HepG2 (cell line): Measurements from ENCODE around the gene TTC1. TPM values are rescaled to one million over a fixed set of nuclear protein-coding genes. Genes with fewer than 3 reads are reported as not detected.

Experiments
- ATAC-seq: fragments of 200-7000 bp; cut with Tn5 transposase; 3 replicates; pipeline ENCODE4 v1.9.1; 2020; ENCODE audit warnings: mild to moderate bottlenecking, moderate library complexity
- BruUV-seq: library from RNA; stranded (reverse); fragments of 400-500 nt; replicated peaks from 2 replicates; lab custom pipeline; 2021; lab: Mats Ljungman, UMichigan
- CTCF ChIA-PET: fragments of 300-600 bp; formaldehyde crosslinking; extraction: SDS; loops from one replicate; lab custom pipeline; 2021; ENCODE audit warnings: low total read pairs, inconsistent platforms, low intra/inter-chr PET ratio; lab: Yijun Ruan, JAX
- POLR2A ChIA-PET: fragments of 350-600 bp; sonication (Branson Sonifier 250); formaldehyde crosslinking; loops from one replicate; lab custom pipeline; 2020; ENCODE audit warnings: antibody characterized with exemption, inconsistent platforms; lab: Yijun Ruan, JAX
- DNase-seq: peaks from one replicate; pipeline ENCODE4 v3.0.0-alpha.2; 2015; ENCODE audit warnings: low spot score
- FAIRE-seq: peaks from 3 replicates; lab custom pipeline; 2011; peaks lifted over from hg19 to GRCh38; lab: Jason Lieb, UNC
- H2AFZ ChIP-seq: one replicate; pipeline ENCODE4 v1.6.1; 2011; ENCODE audit warnings: low read length, inconsistent platforms
- H3K27ac ChIP-seq: fragments of 300-600 bp; 3 replicates; pipeline ENCODE4 v1.8.0; 2011; ENCODE audit warnings: mixed run types, mild to moderate bottlenecking, mixed read lengths, low read length, inconsistent platforms; ENCODE audit not compliant: insufficient read depth; ENCODE audit errors: extremely low read length
- H3K27me3 ChIP-seq, 2 experiments: fragments of 200-600 bp in 1 of 2; 2 replicates in 1 of 2; 3 replicates in 1 of 2; pipeline versions ENCODE4 v1.6.0 to v1.8.0; 2011; ENCODE audit warnings: low read length in 2 of 2, mild to moderate bottlenecking in 2 of 2, moderate library complexity in 2 of 2, inconsistent platforms in 1 of 2; ENCODE audit not compliant: insufficient read depth in 2 of 2, control insufficient read depth in 1 of 2
- H3K36me3 ChIP-seq, 2 experiments: fragments of 200-600 bp in 1 of 2; replicated peaks in 1 of 2; 2 replicates in 1 of 2; 3 replicates in 1 of 2; pipeline versions ENCODE4 v1.5.1 to v1.8.0; 2011; ENCODE audit warnings: low read length in 2 of 2, inconsistent platforms in 1 of 2; ENCODE audit not compliant: insufficient read depth in 2 of 2, control insufficient read depth in 1 of 2
- H3K4me1 ChIP-seq: 2 replicates; pipeline ENCODE4 v1.5.1; 2012; ENCODE audit warnings: low read length, inconsistent platforms; ENCODE audit not compliant: insufficient read depth
- H3K4me2 ChIP-seq: 2 replicates; pipeline ENCODE4 v1.6.0; 2011; ENCODE audit warnings: low read depth, low read length, inconsistent platforms
- H3K4me3 ChIP-seq, 3 experiments: fragments of 200-600 bp in 1 of 3; sonication (generic), shearing (Covaris generic) in 1 of 3; replicated peaks in 1 of 3; 2 replicates each; pipeline ENCODE4 v1.5.1; 2011 to 2016; ENCODE audit warnings: low read length in 3 of 3, inconsistent platforms in 2 of 3, low read depth in 2 of 3, mild to moderate bottlenecking in 2 of 3, control low read depth in 1 of 3, mixed read lengths in 1 of 3; ENCODE audit not compliant: insufficient read depth in 1 of 3
- H3K79me2 ChIP-seq: one replicate; pipeline ENCODE4 v1.6.1; 2011; ENCODE audit warnings: low read length, inconsistent platforms; ENCODE audit not compliant: insufficient read depth
- H3K9ac ChIP-seq: 2 replicates; pipeline ENCODE4 v1.6.0; 2011; ENCODE audit warnings: mild to moderate bottlenecking, low read depth, low read length, inconsistent platforms; ENCODE audit not compliant: insufficient read depth
- H3K9me3 ChIP-seq: 2 replicates; pipeline ENCODE4 v1.5.1; 2012; ENCODE audit warnings: mild to moderate bottlenecking, low read length
- H4K20me1 ChIP-seq: 2 replicates; pipeline ENCODE4 v1.6.0; 2011; ENCODE audit warnings: inconsistent platforms, mild to moderate bottlenecking, low read length, moderate library complexity; ENCODE audit not compliant: insufficient read depth
- ARID3A ChIP-seq: IDR thresholded peaks from 2 replicates; pipeline ENCODE4 v1.6.1; 2012; ENCODE audit warnings: low read depth, low read length, improper control_type of control experiment
- MLX ChIP-seq: IDR thresholded peaks from 2 replicates; pipeline ENCODE4 v1.6.1; 2016
- PRDM10 ChIP-seq: sonication (generic); formaldehyde crosslinking; IDR thresholded peaks from 2 replicates; pipeline ENCODE4 v1.4.0; 2020; ENCODE audit warnings: low read depth, missing genetic modification reagents
- TCF7L2 ChIP-seq: IDR thresholded peaks from 2 replicates; pipeline ENCODE4 v1.6.1; 2011; ENCODE audit warnings: mild to moderate bottlenecking, low read depth, low read length, moderate library complexity
- TEAD2 ChIP-seq: sonication (generic); formaldehyde crosslinking; IDR thresholded peaks from 2 replicates; pipeline ENCODE4 v1.9.0; 2021; ENCODE audit warnings: missing genetic modification reagents
- U2AF1 ChIP-seq: fragments of 200-400 bp; formaldehyde crosslinking; optimal IDR thresholded peaks from 2 replicates; pipeline ENCODE3; 2017; ENCODE audit warnings: mild to moderate bottlenecking, low read depth, low read length
- ZNF557 ChIP-seq: sonication (generic); formaldehyde crosslinking; IDR thresholded peaks from 2 replicates; pipeline ENCODE4 v1.4.0; 2020; ENCODE audit warnings: missing genetic modification reagents
- ZNF558 ChIP-seq: sonication (generic); formaldehyde crosslinking; IDR thresholded peaks from 2 replicates; pipeline ENCODE4 v1.9.0; 2022; ENCODE audit warnings: mild to moderate bottlenecking, missing genetic modification reagents, borderline replicate concordance
- ZNF672 ChIP-seq: sonication (generic); formaldehyde crosslinking; IDR thresholded peaks from 2 replicates; pipeline ENCODE4 v1.8.1; 2022; ENCODE audit warnings: missing genetic modification reagents
- WGBS: methylation state at CpG from one replicate; pipeline ENCODE4 v1.1.6; 2017; ENCODE audit warnings: low lambda C conversion rate; 5-methylcytosine and 5-hydroxymethylcytosine counted together
- in situ Hi-C: cut with HindIII; loops from 2 replicates; pipeline ENCODE4 v1.10.0; 2017; ENCODE audit warnings: low pct_unique_long_range_greater_than_20kb; ENCODE audit not compliant: extremely low pct_ligation_motif_present
- intact Hi-C: fragments of 100-400 bp; cut with micrococcal nuclease; formaldehyde crosslinking; loops from one replicate; pipeline ENCODE4 v1.10.0; 2022; ENCODE audit not compliant: unreplicated experiment
- polyA plus RNA-seq, 8 experiments: library from polyadenylated mRNA; depleted of rRNA in 3 of 8; stranded (reverse) in 7 of 8; unstranded in 1 of 8; fragments of >200 nt; fragmentation: Illumina TruSeq in 4 of 8; extraction: Trizol in 4 of 8; gene quantifications; 2 replicates each; pipeline versions ENCODE4 v1.2.1 to v1.2.3, GENCODE V29; 2011 to 2016; ENCODE audit warnings: low read depth in 4 of 8, missing spikeins in 1 of 8, mixed read lengths in 1 of 8; ENCODE audit not compliant: insufficient read depth in 1 of 8
- total RNA-seq, 5 experiments: library from RNA; depleted of rRNA; stranded (reverse); fragments of >200 nt; fragmentation: Illumina TruSeq; extraction: Trizol; gene quantifications; 2 replicates each; pipeline ENCODE4 v1.2.3, GENCODE V29; 2016; ENCODE audit warnings: low read depth in 1 of 5

The TTC1 gene
- total and polyA plus RNA-seq, 2 of the 13 experiments (the other 11 are each of a cell fraction or from before 2014, with no cell fraction given) = 16.1 to 72.1 TPM

GRCh38 chr5:160076997-160077396, 68.1 kb downstream of the TTC1 start:
- Histone ChIP-seq H3K27ac (no peak overlapping the region), H3K4me2 (no peak overlapping the region), H4K20me1 (no peaks in the 10 kb centered on the region), H3K27me3 (no peaks in the 10 kb centered on the region), H3K4me1 (no peaks in the 10 kb centered on the region), H3K9ac (no peak overlapping the region), H3K36me3 (peaks cover 0 to 5% of the 10 kb centered on the region in 2 experiments; a peak in 2 of 5 replicates), H3K4me3 (no peak overlapping the region), H3K9me3 (no peaks in the 10 kb centered on the region), H2AFZ (no peak overlapping the region), H3K79me2 (no peaks in the 10 kb centered on the region)
- in situ Hi-C loops (no loop called here), intact Hi-C loops (no loop called here)
- FAIRE-seq (no peak), DNase-seq (no peak), ATAC-seq (no peak)
- BruUV-seq = no TSS peak
- TF ChIP-seq MLX (CRISPR knock-in tag) (no peak), U2AF1 (no peak), TEAD2 (CRISPR knock-in tag) (no peak), ZNF672 (no peak), TCF7L2 (no peak), ZNF557 (CRISPR knock-in tag) (no peak), ZNF558 (CRISPR knock-in tag) (no peak), ARID3A (no peak), PRDM10 (no peak)
- 100% methylated on average over 2 of the region's 2 CpGs for WGBS
- ChIA-PET CTCF (no interaction called here), POLR2A (no interaction called here)
